ENCODE results near the gene ALKAL2.
A peak's percentile ranks its signal among the peaks of the same experiment; 100 is the strongest.
"Not testable (repeated sequence)": the region's sequence is repeated elsewhere in the genome, so short reads cannot be mapped to it uniquely, and the experiment has no call there.

ALKAL2 gene

GRCh38 chr2:287911-288757 lies at the start of gene ALKAL2:
Gene ALKAL2, minus strand, starts transcription at chr2:288091. Its CDS starts 256 bp downstream, at chr2:287835.
- no peak for DNase-seq

GRCh38 chr2:336949-337348 lies 49.1 kb upstream of the ALKAL2 start:
- DNase-seq, result not testable (repeated sequence)

GRCh38 chr2:336360-336759 lies 48.5 kb upstream of the ALKAL2 start:
- DNase-seq, result no peak

- DNase-seq, result no peak
These were observed 44.7 kb upstream of the ALKAL2 start for GRCh38 chr2:332592-332991.

GRCh38 chr2:328761-329160 lies 40.9 kb upstream of the ALKAL2 start:
- no peak for DNase-seq

- no peak for DNase-seq
These were observed 35.1 kb upstream of the ALKAL2 start for GRCh38 chr2:323035-323434.

GRCh38 chr2:322326-322725 lies 34.4 kb upstream of the ALKAL2 start:
- DNase-seq, result no peak

- DNase-seq, result no peak
These were observed 32.7 kb upstream of the ALKAL2 start for GRCh38 chr2:320561-320960.

GRCh38 chr2:319059-319600 lies 31.2 kb upstream of the ALKAL2 start:
- no peak for DNase-seq

GRCh38 chr2:317501-318424 lies 29.9 kb upstream of the ALKAL2 start:
- DNase-seq, result no peak

GRCh38 chr2:316381-316780 lies 28.5 kb upstream of the ALKAL2 start:
- no peak for DNase-seq

GRCh38 chr2:315925-316324 lies 28.0 kb upstream of the ALKAL2 start:
- DNase-seq, result not testable (repeated sequence)

GRCh38 chr2:314561-315336 lies 26.9 kb upstream of the ALKAL2 start:
- DNase-seq, result no peak

- no peak for DNase-seq
These were observed 26.1 kb upstream of the ALKAL2 start for GRCh38 chr2:313991-314390.

- no peak for DNase-seq
These were observed 23.1 kb upstream of the ALKAL2 start for GRCh38 chr2:310994-311393.

GRCh38 chr2:309954-310510 lies 22.1 kb upstream of the ALKAL2 start:
- no peak for DNase-seq

GRCh38 chr2:309148-309953 lies 21.5 kb upstream of the ALKAL2 start:
- no peak for DNase-seq

GRCh38 chr2:305366-305765 lies 17.5 kb upstream of the ALKAL2 start:
- DNase-seq, result no peak

GRCh38 chr2:296354-296753 lies 8.5 kb upstream of the ALKAL2 start:
- no peak for DNase-seq

- no peak for DNase-seq
These were observed 7.2 kb upstream of the ALKAL2 start for GRCh38 chr2:295090-295489.

GRCh38 chr2:290090-290722 lies 2.3 kb upstream of the ALKAL2 start:
- peak; percentile 61 for DNase-seq
